Transverse colon (tissue), 4 donors: Measurements from ENCODE around the gene IL31.

Experiments
- CTCF ChIP-seq, 5 experiments: fragments of 200-600 bp in 3 of 5; fragments of 450-650 bp in 2 of 5; sonication (generic) in 3 of 5; IDR thresholded peaks; 1 replicate in 2 of 5; 2 replicates in 3 of 5; pipeline ENCODE4 v1.5.1; 2016 to 2017; ENCODE audit warnings: antibody characterized with exemption in 5 of 5, inconsistent platforms in 3 of 5, mild to moderate bottlenecking in 2 of 5, moderate library complexity in 1 of 5
- EP300 ChIP-seq: sonication (generic); formaldehyde crosslinking; IDR thresholded peaks from one replicate; pipeline ENCODE4 v1.6.1; 2017; ENCODE audit warnings: antibody characterized with exemption, low read depth
- POLR2A ChIP-seq: fragments of 450-650 bp; IDR thresholded peaks from one replicate; pipeline ENCODE4 v1.6.1; 2016; ENCODE audit warnings: antibody characterized with exemption, mild to moderate bottlenecking, moderate library complexity
- POLR2AphosphoS5 ChIP-seq, 3 donors: sonication (generic); formaldehyde crosslinking; IDR thresholded peaks; one replicate each; pipeline ENCODE4 v1.6.1; 2016; ENCODE audit warnings: antibody characterized with exemption in 3 of 3

- no peak for TF ChIP-seq CTCF (IDR thresholded peaks at IDR 0.05)
- no peak for TF ChIP-seq POLR2A
- TF ChIP-seq EP300: no peak
- TF ChIP-seq POLR2AphosphoS5 (IDR thresholded peaks at IDR 0.05): no peak
Observed at GRCh38 chr12:122174155-122174845, at the start of gene IL31.
